Measurements from ENCODE around the gene ZNF330.
"Not testable (repeated sequence)": the region's sequence is repeated elsewhere in the genome, so short reads cannot be mapped to it uniquely, and the experiment has no call there.

The ZNF330 gene

DNA sequence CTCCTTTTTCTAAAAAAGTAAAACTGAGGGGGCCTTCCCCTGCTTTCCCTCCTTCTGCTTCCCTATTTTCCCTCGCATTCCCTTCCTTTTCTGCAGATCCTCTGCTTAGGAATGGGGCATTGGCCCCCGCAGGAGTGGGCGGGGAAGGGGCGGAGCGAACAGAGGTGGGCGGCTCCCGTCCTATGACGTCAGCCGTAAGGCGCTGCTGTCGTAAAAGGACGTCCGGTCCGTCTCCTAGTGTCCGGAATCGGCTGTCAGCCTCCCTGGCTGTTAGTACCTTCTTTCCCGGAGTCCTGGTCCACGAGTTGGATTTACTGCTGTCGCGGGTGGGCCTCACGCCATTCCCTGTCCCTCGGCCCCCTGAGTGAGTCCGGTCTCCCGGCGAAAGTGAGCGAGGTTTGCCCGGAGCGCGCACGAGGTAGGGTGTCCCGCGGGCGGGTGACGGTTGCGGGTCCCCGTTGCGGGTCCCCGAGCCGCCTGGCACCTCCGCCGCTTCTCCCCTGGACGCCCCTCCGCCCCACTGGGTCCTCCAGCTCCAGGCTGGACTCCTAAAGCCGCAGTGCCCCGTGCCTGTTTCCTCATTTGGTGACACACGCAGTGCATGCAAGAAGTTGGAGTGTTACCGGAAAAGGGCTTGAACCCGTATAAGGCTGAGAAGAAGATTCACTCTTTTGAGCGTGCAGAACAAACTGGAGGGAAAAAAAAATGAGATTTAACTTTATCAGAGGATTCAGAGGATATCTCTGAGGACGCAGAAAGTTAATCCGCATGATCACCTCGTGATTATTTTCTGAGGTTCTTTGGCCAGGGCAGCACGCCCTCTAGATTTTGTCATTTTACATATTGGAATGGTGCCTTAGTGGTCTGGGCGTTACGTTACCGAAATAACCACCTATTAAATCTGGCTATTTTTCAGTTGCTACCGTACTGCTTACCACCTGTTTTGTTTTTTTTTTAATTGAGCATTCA lies at the start of gene ZNF330:
Gene ZNF330, plus strand, starts transcription at position 205 of the 969 bp plus-strand sequence. CDS start 1,477 bp downstream, outside the sequence.
- peak; percentile 96 for DNase-seq (ENCODE audit: low spot score)

DNA sequence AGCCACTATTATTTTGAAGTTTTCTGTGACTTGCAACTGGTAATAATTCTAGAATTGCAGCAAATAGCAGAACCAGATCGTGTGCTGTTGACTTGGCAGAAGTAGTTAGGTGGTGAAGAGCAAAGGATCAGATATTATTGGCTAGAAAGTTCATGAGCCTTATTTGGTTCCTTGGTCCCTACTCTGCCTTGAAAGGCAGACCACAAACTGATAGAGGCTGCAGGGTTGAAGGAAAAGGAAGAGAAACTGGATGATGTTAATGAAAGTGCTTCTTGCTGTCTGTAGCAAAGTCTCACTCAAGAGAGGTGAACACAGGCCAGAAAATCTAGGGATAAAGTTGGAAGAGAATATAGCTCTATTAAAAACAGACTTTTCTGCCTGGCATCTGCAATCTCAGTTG lies 46.2 kb upstream of the ZNF330 start:
- peak; percentile 54 for DNase-seq (ENCODE audit: low spot score)

DNA sequence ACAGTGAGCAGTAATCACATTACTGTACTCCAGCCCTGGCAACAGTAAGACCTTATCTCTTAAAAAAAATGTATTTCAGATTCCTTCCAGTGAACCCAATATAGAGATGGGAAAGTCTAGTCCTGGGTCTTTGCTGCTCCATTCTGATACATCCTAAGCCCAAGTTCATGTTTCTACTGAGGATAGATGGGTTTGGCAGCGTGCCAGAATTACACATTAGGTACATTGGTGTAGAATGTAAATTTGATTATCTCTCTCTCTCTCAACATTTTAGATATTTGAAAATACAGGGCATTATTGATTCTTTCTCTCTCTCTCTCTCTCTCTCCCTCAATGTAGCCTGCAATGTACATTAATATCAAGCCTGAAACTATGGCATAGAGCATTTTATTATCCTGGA lies 43.5 kb upstream of the ZNF330 start:
- DNase-seq (ENCODE audit: low spot score), result no peak

DNA sequence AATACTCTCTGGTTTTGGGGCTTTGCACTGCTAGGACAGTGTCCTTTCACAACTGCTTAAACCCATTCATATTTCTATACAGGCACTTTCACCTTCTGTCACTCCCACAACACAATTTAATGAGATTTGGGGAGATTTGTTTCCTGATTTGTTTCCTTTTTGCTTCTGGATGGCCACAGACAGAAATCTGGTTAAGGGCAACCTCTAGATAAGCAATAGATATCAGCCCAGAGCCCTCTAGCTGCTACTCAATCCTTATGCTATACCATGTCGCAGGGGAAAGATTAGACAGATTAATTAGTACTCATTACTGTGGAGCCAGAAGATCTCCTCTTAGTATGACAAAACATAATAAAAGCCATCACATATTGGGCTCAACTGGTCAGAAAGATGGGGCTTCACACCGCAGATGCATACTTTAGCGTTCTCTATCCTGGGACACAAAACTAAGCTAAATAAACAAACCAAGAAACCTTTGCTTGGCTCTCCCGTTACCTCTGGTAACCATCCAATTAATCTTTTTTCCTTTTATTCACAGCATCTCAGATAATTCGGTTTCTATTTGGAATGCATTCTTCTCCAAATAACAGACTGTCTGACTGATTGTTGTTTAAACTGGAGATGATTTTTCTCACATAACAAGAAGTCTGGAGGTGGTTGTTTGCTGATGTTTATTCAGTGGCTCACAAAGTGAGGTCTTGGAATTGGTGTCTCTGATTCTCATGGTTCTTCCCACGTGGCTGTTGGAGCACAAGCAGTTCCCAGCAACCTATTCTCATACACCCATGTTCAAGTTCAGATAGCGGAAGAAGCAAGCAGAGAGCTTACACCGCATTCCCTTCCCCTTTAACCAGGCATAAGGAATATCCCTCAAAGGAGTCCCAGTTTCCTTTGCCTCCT lies 41.0 kb upstream of the ZNF330 start:
- no peak for DNase-seq (ENCODE audit: low spot score)

DNA sequence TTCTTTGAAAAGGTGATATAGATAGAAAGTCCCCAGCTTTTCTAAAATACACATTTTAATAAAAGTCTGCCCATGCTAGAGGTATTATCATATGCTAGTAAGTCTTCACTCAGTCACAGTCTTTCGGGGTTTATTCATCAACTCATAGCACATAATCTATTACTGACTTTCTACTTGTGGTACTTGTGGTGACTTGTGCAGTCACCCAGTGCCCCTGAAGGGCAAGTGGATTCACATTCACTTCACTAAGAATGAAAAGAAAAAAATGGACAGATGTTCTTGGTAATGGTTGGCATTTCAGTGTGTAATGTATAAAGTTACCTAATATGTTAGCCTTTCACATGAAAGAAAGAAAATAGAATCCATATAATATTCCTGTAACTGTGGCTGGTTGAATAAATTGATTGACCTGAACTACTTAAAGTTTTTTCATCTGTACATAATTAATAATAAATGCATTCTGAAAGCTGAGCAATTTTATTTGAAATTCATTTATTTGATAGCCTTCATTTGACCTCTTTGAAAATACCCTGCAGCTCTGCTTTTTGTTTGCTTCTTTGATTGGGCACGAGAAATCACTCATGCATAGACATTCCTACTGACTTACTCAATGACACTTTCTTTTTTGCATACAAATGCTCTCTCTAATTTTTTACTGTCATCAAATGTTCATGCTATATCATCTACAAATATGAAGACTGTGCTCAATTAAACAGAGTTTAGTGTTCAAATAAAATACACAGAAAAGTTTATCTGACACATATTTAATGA lies 39.5 kb upstream of the ZNF330 start:
- DNase-seq (ENCODE audit: low spot score), result no peak

DNA sequence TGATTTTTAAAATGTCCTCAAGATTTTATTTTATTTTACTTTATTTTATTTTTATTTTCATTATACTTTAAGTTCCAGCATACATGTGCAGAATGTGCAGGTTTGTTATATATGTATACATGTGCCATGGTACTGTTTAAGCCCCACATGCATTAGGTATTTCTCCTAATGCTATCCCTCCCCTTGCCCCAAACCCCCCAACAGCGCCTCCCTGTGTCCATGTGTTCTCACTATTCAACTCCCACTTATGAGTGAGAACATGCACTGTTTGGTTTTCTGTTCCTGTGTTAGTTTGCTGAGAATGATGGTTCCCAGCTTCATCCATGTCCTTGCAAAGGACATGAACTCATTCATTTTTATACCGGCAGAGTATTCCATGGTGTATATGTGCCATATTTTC lies 37.2 kb upstream of the ZNF330 start:
- DNase-seq (ENCODE audit: low spot score), result not testable (repeated sequence)

DNA sequence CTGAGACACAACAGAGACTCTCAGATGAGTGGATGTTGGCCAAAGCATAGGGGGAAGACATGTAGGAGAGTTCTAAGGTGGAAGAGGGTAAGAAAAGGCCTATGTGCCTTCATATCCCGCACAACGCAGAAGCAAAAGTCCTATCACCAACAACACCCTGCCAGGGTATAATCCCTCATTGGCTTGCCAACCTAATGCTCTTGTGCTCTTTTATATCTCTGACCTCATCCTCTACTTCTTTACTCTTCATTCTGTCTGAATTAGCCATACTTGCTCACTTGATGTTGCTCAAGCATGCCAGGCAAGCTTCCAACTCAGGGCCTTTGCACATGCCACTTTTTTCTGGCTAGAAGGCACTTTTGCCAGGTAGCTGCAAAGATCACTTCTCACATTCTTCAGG lies 28.1 kb upstream of the ZNF330 start:
- no peak for DNase-seq (ENCODE audit: low spot score)

DNA sequence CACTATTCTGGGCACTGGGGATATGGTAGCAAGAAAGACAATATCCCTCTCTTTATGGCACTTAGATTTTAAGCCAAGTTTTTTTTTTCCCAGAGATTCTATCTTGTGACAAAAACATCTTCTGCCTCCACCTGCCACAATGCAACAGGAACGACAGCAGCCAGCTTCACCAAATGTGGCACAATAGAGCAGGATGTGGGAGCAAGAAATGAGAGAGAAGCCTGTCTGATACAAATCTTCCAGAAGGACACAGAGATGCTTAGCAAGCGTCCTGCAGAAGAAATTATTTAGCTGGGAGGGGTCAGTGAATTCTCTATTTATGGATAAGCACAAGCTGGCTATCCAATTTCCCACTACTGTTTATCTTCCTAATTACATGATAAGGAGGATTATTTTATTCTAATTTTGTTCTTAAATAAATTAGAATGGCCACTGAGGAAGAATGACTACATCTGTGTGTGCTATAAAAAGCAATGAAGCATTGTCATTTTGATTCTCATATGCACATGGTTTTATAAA lies 27.1 kb upstream of the ZNF330 start:
- no peak for DNase-seq (ENCODE audit: low spot score)

DNA sequence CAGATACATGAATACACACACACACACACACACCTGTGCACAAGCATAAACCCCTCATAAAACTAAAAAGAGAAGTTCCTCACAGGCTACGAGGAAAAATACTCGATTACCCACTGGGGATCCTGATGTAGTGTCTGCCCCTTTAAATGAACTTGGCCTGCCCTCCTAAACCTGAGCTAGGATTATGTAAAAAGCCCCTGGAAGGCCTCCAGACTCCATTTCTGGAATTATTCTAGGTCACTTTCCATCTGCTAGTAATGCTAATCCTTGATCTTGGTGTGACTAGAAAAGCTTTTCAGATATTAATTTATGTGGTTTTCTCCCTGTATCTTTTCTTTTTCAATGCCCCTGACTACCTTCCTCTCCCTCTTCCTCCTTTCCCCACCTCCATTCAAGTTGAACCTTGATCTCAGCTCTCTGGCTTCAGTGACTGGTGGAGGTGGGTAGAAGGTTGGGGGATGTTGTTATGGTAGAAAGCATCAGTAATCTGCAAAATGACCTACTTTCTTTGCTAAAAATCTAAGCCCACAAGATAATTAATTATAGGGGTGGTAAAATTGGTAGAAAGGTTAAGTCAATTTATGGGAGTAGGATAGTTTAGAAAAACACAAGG lies 25.5 kb upstream of the ZNF330 start:
- DNase-seq (ENCODE audit: low spot score), result no peak

DNA sequence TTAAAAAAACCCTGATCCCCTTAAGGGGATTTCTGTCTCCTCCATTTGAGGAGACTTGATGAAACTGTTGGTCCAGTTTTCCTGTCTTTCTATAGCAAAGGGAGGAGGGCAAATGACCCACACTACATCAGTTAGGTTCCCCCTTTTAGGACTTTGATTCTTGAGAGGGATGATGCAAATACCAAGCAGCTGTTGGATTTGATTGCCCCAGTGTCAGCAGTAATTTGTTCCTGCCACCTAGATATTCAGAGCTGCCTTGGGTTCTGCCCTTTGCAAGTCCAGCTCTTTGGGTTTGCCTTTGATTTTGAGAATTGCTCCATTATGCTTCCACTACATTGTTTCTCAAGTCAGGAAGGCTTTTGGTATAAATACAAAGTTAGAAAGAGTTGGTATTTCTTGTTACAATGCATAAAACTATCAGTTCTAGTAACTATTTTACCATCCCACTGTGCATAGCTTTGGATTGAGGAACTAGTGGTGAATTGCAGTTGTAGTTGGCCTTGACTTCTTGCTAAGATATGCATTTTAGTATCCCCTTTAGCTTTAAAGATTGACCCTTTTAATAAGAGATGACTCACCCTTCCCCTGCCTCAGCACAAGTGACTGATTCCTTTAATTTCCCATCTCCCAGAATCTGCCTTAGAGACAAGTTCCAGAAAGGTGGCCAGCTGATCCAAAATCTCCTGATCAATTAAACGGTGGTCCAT lies 24.3 kb upstream of the ZNF330 start:
- DNase-seq (ENCODE audit: low spot score), result no peak

DNA sequence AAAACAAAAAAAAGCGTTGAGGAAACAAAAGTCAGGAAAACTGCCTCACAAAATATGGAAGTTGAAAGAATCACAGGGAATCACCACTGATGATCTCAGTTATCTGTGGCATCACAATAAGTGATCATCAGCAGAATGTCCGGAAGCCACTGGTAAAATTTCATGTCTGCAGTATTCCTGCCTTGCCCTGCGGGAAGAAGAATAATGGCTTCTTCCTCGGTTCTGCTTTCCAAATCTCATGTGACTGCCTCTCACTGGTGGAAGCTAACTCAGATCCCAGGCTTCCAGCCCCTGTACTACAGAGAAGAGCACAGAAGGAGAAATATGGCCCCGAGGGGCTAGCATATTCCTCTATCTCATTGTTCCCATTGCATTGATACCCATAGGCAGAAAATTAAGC lies 12.7 kb upstream of the ZNF330 start:
- DNase-seq (ENCODE audit: low spot score), result peak; percentile 36

DNA sequence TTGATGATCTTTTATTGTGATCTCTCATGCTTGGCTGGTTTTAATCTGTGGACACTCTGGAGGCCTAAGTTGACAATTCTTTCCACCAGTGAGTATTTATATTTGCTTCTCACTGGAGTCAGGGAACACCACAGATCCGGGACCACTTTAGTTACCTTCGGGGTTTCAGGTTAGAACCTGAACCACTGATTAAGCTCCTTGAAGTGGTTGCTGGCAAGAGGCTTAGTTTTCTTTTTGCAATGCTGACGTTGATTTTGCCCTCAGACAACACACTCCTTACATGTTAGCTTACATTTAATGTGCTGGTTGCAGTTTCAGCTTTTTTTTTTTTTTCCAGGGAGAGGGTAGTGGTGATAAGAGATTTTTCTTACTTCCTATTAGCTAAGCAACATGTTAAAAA lies 10.5 kb upstream of the ZNF330 start:
- DNase-seq (ENCODE audit: low spot score), result no peak

DNA sequence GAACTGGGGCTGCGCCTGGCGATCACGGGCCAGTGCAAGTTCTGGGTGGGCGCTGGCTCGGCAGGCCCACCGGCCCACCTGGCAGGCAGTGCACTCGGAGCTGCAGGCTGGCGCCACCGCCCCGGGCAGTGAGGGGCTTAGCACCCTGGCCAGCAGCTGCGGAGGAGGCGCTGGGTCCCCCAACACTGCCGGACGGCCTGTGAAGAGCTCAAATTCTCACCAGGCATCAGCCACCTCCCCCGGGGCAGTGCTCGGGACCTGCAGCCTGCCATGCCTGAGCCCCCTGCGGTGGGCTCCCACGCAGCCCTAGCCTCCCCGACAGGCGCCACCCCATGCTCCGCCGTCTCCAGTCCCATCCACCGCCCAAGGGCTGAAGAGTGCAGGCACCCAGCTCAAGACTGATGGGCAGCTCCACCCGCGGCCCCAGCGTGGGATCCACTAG lies 7.1 kb upstream of the ZNF330 start:
- no peak for DNase-seq (ENCODE audit: low spot score)

DNA sequence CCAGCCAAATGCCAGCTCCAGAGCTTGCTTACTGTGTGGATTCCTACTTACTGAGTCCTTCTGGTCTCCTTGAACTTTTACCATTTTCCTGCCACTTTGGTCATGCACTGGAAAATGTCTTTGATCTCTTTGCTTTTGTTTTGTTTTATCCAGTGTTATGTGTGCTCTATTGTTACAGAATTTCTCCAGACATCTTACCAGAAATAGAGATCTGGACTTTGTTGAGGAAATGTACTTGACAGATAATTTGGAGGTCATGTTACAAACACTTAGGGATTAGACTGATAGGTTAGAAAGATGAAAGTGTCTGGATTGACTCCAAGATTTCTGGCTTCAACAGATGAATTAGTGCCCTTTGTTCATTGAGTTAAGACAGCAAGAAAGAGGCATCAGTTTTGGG lies 5.7 kb upstream of the ZNF330 start:
- no peak for DNase-seq (ENCODE audit: low spot score)

DNA sequence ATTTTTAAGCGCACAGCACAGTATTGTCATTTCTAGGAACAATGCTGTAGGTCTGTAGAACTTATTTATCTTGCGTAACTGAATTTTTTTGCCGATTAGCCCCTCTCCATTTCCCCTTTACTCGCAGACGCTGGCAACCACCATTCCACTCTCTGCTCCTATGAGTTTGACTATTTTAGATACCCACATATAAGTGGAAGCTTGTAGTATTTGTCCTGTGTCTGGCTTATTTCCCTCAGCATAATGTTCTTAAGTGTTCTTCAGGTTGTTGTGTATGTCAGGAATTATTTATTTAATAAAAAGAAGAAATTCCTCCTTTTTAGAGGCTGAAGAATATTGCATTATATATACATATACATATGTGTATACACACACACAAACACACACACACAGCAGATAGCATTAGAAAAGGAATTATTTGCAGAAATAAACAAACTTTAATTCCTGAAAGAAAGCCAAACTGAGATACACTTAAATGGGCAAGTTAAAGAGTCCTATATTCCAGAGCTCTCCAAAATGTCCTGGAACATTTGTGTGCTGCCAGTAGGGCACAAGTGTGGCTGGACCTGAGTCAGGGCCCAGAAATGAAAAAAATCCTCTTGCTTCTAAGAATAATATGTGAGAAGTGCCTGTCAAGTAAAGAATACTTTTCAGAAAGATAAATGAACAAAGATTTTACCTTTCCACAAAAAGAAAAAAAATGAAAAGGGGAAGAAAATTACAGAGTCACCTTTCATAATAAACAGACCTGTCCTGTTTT lies 4.5 kb upstream of the ZNF330 start:
- DNase-seq (ENCODE audit: low spot score), result no peak

DNA sequence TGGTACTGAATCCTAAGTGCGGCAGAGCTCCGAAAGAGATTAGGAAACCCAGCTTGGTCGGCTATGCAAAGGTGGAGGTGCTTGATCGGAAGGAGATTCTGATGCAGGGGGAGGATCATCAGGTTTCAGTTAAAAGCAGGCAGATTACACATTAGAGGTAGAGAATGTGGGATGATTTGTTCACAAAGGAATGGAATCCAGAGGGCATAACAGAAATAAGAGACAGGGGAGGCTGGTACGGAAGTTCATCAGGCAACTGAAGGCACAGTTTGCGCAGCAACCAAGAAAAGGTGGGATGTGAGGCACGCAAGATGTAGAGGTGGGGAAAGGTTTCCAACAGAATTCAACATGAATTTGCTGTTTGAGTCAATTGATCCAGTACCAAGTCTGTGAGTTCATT lies 424 bp upstream of the ZNF330 start:
- DNase-seq (ENCODE audit: low spot score), result peak; percentile 14

DNA sequence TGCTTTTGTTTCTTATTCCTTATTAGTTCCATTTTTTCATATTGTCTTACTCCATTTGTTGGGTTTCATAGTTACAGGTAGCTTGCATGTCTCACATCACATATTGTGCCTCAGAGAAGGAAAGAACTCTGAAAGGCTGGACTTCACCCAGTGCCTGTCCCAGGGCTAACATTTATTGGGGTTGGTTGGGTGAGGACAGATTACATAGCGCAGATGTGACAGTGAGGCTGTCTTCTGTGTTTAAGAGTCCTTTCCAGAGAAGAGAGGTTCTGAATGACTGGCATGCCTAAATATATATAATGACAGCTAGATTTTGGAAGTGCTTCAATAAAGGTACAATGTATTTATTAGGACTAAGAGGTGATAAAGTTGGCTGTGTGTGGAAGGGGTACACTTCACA lies 2.7 kb downstream of the ZNF330 start:
- no peak for DNase-seq (ENCODE audit: low spot score)

DNA sequence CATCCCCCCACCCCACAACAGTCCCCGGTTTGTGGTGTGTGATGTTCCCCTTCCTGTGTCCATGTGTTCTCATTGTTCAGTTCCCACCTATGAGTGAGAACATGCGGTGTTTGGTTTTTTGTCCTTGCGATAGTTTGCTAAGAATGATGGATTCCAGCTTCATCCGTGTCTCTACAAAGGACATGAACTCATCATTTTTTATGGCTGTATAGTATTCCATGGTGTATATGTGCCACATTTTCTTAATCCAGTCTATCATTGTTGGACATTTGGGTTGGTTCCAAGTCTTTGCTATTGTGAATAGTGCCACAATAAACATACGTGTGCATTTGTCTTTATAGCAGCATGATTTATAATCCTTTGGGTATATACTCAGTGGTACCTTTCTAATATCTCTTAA lies 6.6 kb downstream of the ZNF330 start:
- DNase-seq (ENCODE audit: low spot score), result not testable (repeated sequence)

DNA sequence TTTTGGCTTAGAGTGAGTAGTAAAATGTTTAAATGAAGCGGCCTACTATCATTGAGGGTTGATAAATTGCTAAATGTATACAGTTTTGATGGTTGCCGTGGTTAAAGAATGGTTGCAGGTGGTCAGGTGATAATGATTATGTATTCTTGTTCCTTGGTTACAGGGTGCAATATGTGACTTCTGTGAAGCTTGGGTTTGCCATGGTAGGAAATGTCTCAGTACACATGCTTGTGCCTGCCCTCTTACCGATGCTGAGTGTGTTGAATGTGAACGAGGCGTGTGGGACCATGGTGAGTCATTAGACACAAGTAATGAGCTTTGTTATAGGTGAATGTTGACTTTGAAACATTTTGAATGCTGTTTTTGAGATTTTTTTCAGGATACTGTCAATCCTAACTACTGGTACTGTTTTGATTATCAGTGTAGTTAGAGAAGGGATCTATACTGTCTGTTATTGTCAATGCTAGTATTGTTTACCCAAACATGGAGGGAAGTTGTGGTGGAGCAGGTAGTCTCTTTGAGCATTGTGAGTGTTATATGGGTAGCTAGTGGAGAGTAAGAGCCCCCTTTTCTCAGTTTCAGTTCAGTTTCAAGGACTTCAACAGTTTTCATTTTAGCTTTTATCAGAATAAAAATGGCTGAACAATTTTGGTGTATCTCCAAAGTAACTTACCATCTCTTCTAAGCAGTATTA lies 8.9 kb downstream of the ZNF330 start:
- no peak for DNase-seq (ENCODE audit: low spot score)
